OCI-LY1 (cell line): ENCODE results near the gene ZNF281.

Source experiments
- EZH2 ChIP-seq: fragments of 200-600 bp; sonication (generic), shearing (Covaris generic); IDR thresholded peaks from 2 replicates; pipeline ENCODE4 v1.8.0; 2017; ENCODE audit warnings: borderline replicate concordance, mixed run types, mild to moderate bottlenecking, antibody characterized with exemption, low read length, moderate library complexity, mixed read lengths
- TF ChIP-seq, protein P1 (sequence below): fragments of 200-600 bp; sonication (generic), shearing (Covaris generic); IDR thresholded peaks from 2 replicates; pipeline ENCODE4 v1.5.1; 2017; ENCODE audit warnings: mild to moderate bottlenecking, antibody characterized with exemption, low read length, moderate library complexity, mixed read lengths

GRCh38 chr1:200443860-200444259 lies 34.0 kb upstream of the ZNF281 start:
- TF ChIP-seq, protein P1, sequence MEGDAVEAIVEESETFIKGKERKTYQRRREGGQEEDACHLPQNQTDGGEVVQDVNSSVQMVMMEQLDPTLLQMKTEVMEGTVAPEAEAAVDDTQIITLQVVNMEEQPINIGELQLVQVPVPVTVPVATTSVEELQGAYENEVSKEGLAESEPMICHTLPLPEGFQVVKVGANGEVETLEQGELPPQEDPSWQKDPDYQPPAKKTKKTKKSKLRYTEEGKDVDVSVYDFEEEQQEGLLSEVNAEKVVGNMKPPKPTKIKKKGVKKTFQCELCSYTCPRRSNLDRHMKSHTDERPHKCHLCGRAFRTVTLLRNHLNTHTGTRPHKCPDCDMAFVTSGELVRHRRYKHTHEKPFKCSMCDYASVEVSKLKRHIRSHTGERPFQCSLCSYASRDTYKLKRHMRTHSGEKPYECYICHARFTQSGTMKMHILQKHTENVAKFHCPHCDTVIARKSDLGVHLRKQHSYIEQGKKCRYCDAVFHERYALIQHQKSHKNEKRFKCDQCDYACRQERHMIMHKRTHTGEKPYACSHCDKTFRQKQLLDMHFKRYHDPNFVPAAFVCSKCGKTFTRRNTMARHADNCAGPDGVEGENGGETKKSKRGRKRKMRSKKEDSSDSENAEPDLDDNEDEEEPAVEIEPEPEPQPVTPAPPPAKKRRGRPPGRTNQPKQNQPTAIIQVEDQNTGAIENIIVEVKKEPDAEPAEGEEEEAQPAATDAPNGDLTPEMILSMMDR, result no peak
- TF ChIP-seq EZH2, result no peak
